Measurements from ENCODE around the gene STK38. TPM values are rescaled to one million over a fixed set of nuclear protein-coding genes. Genes with fewer than 3 reads are reported as not detected.

STK38 gene
- total RNA-seq, 2 donors from 2014 or later: 16.1 to 17.6 TPM

GRCh38 chr6:36571122-36572043 is 24.1 kb upstream of the STK38 start:
- Histone ChIP-seq H3K27me3 (no peaks in the 10 kb centered on the region), H3K4me1 (no peaks in the 10 kb centered on the region), H3K4me3 (no peak overlapping the region), H3K27ac (no peak overlapping the region), H3K9me3 (no peaks in the 10 kb centered on the region), H3K36me3 (no peaks in the 10 kb centered on the region)
- no peak for DNase-seq (ENCODE audit: low spot score)
- TF ChIP-seq, protein P1, sequence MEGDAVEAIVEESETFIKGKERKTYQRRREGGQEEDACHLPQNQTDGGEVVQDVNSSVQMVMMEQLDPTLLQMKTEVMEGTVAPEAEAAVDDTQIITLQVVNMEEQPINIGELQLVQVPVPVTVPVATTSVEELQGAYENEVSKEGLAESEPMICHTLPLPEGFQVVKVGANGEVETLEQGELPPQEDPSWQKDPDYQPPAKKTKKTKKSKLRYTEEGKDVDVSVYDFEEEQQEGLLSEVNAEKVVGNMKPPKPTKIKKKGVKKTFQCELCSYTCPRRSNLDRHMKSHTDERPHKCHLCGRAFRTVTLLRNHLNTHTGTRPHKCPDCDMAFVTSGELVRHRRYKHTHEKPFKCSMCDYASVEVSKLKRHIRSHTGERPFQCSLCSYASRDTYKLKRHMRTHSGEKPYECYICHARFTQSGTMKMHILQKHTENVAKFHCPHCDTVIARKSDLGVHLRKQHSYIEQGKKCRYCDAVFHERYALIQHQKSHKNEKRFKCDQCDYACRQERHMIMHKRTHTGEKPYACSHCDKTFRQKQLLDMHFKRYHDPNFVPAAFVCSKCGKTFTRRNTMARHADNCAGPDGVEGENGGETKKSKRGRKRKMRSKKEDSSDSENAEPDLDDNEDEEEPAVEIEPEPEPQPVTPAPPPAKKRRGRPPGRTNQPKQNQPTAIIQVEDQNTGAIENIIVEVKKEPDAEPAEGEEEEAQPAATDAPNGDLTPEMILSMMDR (IDR thresholded peaks at IDR 0.05): no peak

DNA sequence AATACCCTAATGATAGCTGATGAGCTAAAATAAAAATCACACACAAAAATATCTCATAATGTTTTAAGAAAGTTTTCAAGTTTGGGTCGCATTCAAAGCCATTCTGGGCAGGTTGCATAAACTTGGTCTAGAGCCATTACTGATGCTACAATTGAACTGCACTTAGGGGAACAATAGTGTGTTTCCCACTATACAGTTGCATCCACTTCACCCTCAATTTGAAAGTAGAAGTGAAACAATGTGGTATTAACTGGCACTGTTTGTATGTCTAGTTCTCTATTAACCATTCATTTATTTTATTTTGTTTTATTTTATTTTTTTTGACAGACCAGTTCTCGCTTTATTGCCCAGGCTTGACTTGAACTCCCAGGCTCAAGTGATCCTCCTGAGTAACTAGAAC is 23.0 kb upstream of the STK38 start:
- no peak overlapping the region for H3K27ac ChIP-seq
- H3K36me3 ChIP-seq: no peaks in the 10 kb centered on the region
- no peaks in the 10 kb centered on the region for H3K4me1 ChIP-seq
- H3K4me3 ChIP-seq: no peak overlapping the region
- DNase-seq (ENCODE audit: low spot score): no peak
- no peaks in the 10 kb centered on the region for H3K9me3 ChIP-seq
- TF ChIP-seq, protein P1 (IDR thresholded peaks at IDR 0.05): no peak
- no peaks in the 10 kb centered on the region for H3K27me3 ChIP-seq

- Histone ChIP-seq H3K9me3 (no peaks in the 10 kb centered on the region), H3K36me3 (no peaks in the 10 kb centered on the region), H3K27me3 (no peaks in the 10 kb centered on the region), H3K4me1 (no peaks in the 10 kb centered on the region), H3K27ac (no peak overlapping the region), H3K4me3 (no peak overlapping the region)
- DNase-seq (ENCODE audit: low spot score): no peak
- TF ChIP-seq, protein P1 (IDR thresholded peaks at IDR 0.05): no peak
Measured at GRCh38 chr6:36566418-36566905, 19.2 kb upstream of the STK38 start.

DNA sequence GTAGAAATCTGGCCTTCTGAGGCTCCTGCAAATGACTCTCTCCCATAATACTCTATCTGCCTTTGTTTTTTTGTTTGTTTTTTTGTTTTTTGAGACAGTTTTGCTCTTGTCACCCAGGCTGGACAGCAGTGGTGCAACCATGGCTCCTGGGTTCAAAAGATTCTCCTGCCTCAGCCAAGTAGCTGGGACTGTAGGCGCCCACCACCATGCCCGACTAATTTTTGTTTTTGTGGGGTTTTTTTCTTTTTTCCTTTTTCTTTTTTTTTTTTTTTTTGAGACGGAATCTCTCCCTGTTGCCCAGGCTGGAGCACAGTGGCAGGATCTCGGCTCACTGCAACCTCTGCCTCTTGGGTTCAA is 16.6 kb upstream of the STK38 start:
- Histone ChIP-seq H3K27ac (no peak overlapping the region), H3K36me3 (no peaks in the 10 kb centered on the region)
- TF ChIP-seq, protein P1 (IDR thresholded peaks at IDR 0.05): no peak

DNA sequence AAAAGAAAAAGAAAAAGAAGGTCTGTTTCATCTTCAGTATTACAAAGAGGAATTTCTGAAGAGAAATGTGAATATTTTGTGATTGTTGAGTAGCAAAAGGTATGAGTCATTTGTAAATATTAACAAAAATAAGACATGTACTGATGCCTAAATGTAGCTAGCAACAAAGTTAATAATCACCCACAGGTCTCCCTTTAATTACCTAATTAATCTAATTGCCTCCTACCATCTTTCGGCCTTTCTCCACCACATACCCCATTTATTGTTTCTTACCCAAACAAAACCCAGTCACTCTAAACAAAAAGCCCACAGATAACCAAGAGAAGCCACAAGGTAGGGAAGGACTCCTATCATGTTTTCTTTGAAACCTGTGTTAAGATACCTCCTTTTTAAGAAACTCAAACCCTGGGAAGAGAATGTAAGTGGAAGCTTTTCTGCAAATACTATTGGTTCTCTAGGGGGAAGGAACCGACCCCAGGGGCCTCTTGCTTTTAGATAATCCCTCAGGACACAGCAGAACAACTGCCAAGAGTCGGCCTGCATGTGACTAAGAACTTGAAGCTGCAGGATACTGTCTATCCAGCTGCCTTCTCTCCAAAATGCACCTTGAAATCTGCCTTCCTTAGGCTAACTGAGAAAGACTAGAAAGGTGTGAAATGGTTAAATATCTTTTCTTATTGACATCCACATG is 16.1 kb upstream of the STK38 start:
- Histone ChIP-seq H3K27me3 (no peaks in the 10 kb centered on the region), H3K9me3 (no peaks in the 10 kb centered on the region)
- TF ChIP-seq, protein P1 (IDR thresholded peaks at IDR 0.05): no peak

More for the DNA sequence above, 16.6 kb upstream of the STK38 start:
- H3K9me3 ChIP-seq: no peaks in the 10 kb centered on the region
- no peaks in the 10 kb centered on the region for H3K4me1 ChIP-seq
- no peaks in the 10 kb centered on the region for H3K27me3 ChIP-seq
- no peak overlapping the region for H3K4me3 ChIP-seq
- DNase-seq (ENCODE audit: low spot score): no peak

More for the DNA sequence above, 16.1 kb upstream of the STK38 start:
- Histone ChIP-seq H3K4me1 (no peaks in the 10 kb centered on the region), H3K27ac (no peak overlapping the region), H3K4me3 (no peak overlapping the region), H3K36me3 (no peaks in the 10 kb centered on the region)
- no peak for DNase-seq (ENCODE audit: low spot score)
